Measurements from ENCODE around the gene ZBED4.

The ZBED4 gene

GRCh38 chr22:49921508-49922278 lies 68.0 kb downstream of the ZBED4 start:
- DNase-seq (ENCODE audit: low spot score), result no peak
- TF ChIP-seq CTCF (IDR thresholded peaks at IDR 0.05; ENCODE audit: extremely low read depth, missing control alignments), result no peak

GRCh38 chr22:49922484-49922883 lies 68.8 kb downstream of the ZBED4 start:
- TF ChIP-seq CTCF (IDR thresholded peaks at IDR 0.05; ENCODE audit: extremely low read depth, missing control alignments), result no peak
- no peak for DNase-seq (ENCODE audit: low spot score)

- DNase-seq (ENCODE audit: low spot score), result no peak
- TF ChIP-seq CTCF (IDR thresholded peaks at IDR 0.05; ENCODE audit: extremely low read depth, missing control alignments), result no peak
These were observed 69.3 kb downstream of the ZBED4 start for GRCh38 chr22:49922926-49923325.

GRCh38 chr22:49923445-49923844 lies 69.8 kb downstream of the ZBED4 start:
- DNase-seq (ENCODE audit: low spot score), result no peak
- no peak for TF ChIP-seq CTCF (IDR thresholded peaks at IDR 0.05; ENCODE audit: extremely low read depth, missing control alignments)

GRCh38 chr22:49924113-49924833 lies 70.6 kb downstream of the ZBED4 start:
- TF ChIP-seq CTCF (IDR thresholded peaks at IDR 0.05; ENCODE audit: extremely low read depth, missing control alignments), result no peak
- no peak for DNase-seq (ENCODE audit: low spot score)

- DNase-seq (ENCODE audit: low spot score), result peak; percentile 77
- TF ChIP-seq CTCF (IDR thresholded peaks at IDR 0.05; ENCODE audit: extremely low read depth, missing control alignments), result no peak
These were observed 72.0 kb downstream of the ZBED4 start for GRCh38 chr22:49925525-49926128.

- TF ChIP-seq CTCF (IDR thresholded peaks at IDR 0.05; ENCODE audit: extremely low read depth, missing control alignments), result no peak
- DNase-seq (ENCODE audit: low spot score), result no peak
These were observed 73.3 kb downstream of the ZBED4 start for GRCh38 chr22:49926916-49927315.
